ENCODE measurements around the gene SUN1.

DNA sequence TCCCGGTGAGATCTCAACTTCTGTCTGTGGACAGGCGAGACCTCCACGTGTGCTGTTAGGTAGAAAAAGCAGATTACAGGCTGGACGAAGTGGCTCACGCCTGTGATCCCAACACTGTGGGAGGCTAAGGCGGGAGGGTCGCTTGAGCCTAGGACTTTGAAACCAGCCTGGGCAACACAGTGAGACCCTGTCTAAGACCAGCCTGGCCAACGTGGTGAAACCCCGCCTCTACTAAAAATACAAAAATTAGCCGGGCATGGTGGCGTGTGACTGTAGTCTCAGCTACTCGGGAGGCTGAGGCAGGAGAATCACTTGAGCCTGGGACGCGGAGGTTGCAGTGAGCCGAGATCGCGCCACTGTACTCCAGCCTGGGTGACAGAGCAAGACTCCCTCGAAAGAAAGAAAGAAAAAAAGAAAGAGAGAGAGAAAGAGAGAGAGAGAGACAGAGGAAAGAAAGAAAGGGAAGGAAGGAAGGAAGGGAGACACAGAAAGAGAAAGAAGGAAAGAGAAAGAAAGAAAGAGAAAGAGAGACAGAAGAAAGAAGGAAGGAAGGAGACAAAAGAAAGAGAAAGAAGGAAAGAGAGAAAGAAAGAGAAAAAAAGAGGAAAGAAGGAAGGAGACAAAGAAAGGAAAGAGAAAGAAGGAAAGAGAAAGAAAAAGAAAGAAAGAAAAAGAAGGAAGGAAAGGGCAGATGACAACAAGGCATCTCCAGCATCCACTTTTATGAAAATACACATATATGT is 29.6 kb upstream of the SUN1 start:
- TF ChIP-seq CHD2 (IDR thresholded peaks at IDR 0.05; ENCODE audit: borderline replicate concordance, low read depth, low read length) = no peak
- TF ChIP-seq ATF7 (IDR thresholded peaks at IDR 0.05; ENCODE audit: low read depth) = no peak
- TF ChIP-seq EP300 (IDR thresholded peaks at IDR 0.05; ENCODE audit: borderline replicate concordance in 1 of 2, control insufficient read depth in 1 of 2, low read depth in 2 of 2, low read length in 2 of 2) = no peak
- no peak for TF ChIP-seq POLR2A (IDR thresholded peaks at IDR 0.05; ENCODE audit: low read depth, low read length)
- TF ChIP-seq POLR2AphosphoS5 (IDR thresholded peaks at IDR 0.05; ENCODE audit: low read length) = no peak
- no peak for TF ChIP-seq JUND (IDR thresholded peaks at IDR 0.05; ENCODE audit: low read depth, low read length)
- TF ChIP-seq EZH2 (IDR thresholded peaks at IDR 0.05; ENCODE audit: borderline replicate concordance, control insufficient read depth, low read depth, low read length) = no peak
- TF ChIP-seq, protein P1, sequence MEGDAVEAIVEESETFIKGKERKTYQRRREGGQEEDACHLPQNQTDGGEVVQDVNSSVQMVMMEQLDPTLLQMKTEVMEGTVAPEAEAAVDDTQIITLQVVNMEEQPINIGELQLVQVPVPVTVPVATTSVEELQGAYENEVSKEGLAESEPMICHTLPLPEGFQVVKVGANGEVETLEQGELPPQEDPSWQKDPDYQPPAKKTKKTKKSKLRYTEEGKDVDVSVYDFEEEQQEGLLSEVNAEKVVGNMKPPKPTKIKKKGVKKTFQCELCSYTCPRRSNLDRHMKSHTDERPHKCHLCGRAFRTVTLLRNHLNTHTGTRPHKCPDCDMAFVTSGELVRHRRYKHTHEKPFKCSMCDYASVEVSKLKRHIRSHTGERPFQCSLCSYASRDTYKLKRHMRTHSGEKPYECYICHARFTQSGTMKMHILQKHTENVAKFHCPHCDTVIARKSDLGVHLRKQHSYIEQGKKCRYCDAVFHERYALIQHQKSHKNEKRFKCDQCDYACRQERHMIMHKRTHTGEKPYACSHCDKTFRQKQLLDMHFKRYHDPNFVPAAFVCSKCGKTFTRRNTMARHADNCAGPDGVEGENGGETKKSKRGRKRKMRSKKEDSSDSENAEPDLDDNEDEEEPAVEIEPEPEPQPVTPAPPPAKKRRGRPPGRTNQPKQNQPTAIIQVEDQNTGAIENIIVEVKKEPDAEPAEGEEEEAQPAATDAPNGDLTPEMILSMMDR (IDR thresholded peaks at IDR 0.05 in 2 of 3, conservative IDR thresholded peaks at IDR 0.05 in 1 of 3; ENCODE audit: control insufficient read depth in 2 of 3, extremely low read depth in 1 of 3, insufficient read depth in 1 of 3, low read depth in 3 of 3, low read length in 3 of 3) = no peak
